Measurements from ENCODE around the gene PACC1.

GRCh38 chr1:212381397-212382035 is 33.2 kb downstream of the PACC1 start:
- TF ChIP-seq POLR2AphosphoS5 (IDR thresholded peaks at IDR 0.05; ENCODE audit: borderline replicate concordance, low read depth, low read length) (no peak), EZH2 (IDR thresholded peaks at IDR 0.05) (no peak)
